Measurements from ENCODE around the gene P2RY1.
A peak's percentile ranks its signal among the peaks of the same experiment; 100 is the strongest.

Gene P2RY1

GRCh38 chr3:152823781-152824180 lies 11.2 kb upstream of the P2RY1 start:
- H3K9ac ChIP-seq (ENCODE audit: low read depth, low read length): no peak overlapping the region

GRCh38 chr3:152825566-152825965 lies 9.4 kb upstream of the P2RY1 start:
- Histone ChIP-seq H3K27me3 (ENCODE audit: control insufficient read depth, insufficient read depth, low read length) (no peaks in the 10 kb centered on the region), H3K36me3 (ENCODE audit: control insufficient read depth, insufficient read depth, low read length) (no peaks in the 10 kb centered on the region), H3K27ac (ENCODE audit: low read depth, low read length) (no peak overlapping the region), H3K4me1 (ENCODE audit: control insufficient read depth, insufficient read depth, low read length) (no peaks in the 10 kb centered on the region), H3K9me3 (ENCODE audit: control insufficient read depth, insufficient read depth, low read length) (no peaks in the 10 kb centered on the region), H3K4me3 (ENCODE audit: low read depth, low read length) (no peak overlapping the region), H3K9ac (ENCODE audit: low read depth, low read length) (no peak overlapping the region)

More at GRCh38 chr3:152823781-152824180, 11.2 kb upstream of the P2RY1 start:
- Histone ChIP-seq H3K9me3 (ENCODE audit: control insufficient read depth, insufficient read depth, low read length) (no peaks in the 10 kb centered on the region), H3K27ac (ENCODE audit: low read depth, low read length) (no peak overlapping the region), H3K36me3 (ENCODE audit: control insufficient read depth, insufficient read depth, low read length) (no peaks in the 10 kb centered on the region), H3K4me1 (ENCODE audit: control insufficient read depth, insufficient read depth, low read length) (no peaks in the 10 kb centered on the region), H3K4me3 (ENCODE audit: low read depth, low read length) (no peak overlapping the region), H3K27me3 (ENCODE audit: control insufficient read depth, insufficient read depth, low read length) (no peaks in the 10 kb centered on the region)

- Histone ChIP-seq H3K27ac (ENCODE audit: low read depth, low read length) (no peak overlapping the region), H3K4me1 (ENCODE audit: control insufficient read depth, insufficient read depth, low read length) (no peaks in the 10 kb centered on the region), H3K9me3 (ENCODE audit: control insufficient read depth, insufficient read depth, low read length) (no peaks in the 10 kb centered on the region), H3K4me3 (ENCODE audit: low read depth, low read length) (no peak overlapping the region), H3K9ac (ENCODE audit: low read depth, low read length) (no peak overlapping the region), H3K36me3 (ENCODE audit: control insufficient read depth, insufficient read depth, low read length) (no peaks in the 10 kb centered on the region), H3K27me3 (ENCODE audit: control insufficient read depth, insufficient read depth, low read length) (no peaks in the 10 kb centered on the region)
Observed at GRCh38 chr3:152826476-152826875, 8.5 kb upstream of the P2RY1 start.

- no peak overlapping the region for H3K4me3 ChIP-seq (ENCODE audit: low read depth, low read length)
- no peaks in the 10 kb centered on the region for H3K9me3 ChIP-seq (ENCODE audit: control insufficient read depth, insufficient read depth, low read length)
- H3K9ac ChIP-seq (ENCODE audit: low read depth, low read length): no peak overlapping the region
- no peaks in the 10 kb centered on the region for H3K27me3 ChIP-seq (ENCODE audit: control insufficient read depth, insufficient read depth, low read length)
- H3K36me3 ChIP-seq (ENCODE audit: control insufficient read depth, insufficient read depth, low read length): no peaks in the 10 kb centered on the region
- no peak overlapping the region for H3K27ac ChIP-seq (ENCODE audit: low read depth, low read length)
- H3K4me1 ChIP-seq (ENCODE audit: control insufficient read depth, insufficient read depth, low read length): no peaks in the 10 kb centered on the region
Observed at GRCh38 chr3:152827313-152827712, 7.6 kb upstream of the P2RY1 start.

- H3K9ac ChIP-seq (ENCODE audit: low read depth, low read length): no peak overlapping the region
- H3K9me3 ChIP-seq (ENCODE audit: control insufficient read depth, insufficient read depth, low read length): no peaks in the 10 kb centered on the region
- peaks cover under 1% of the 10 kb centered on the region; the same call in 1 of the 2 replicates for H3K27me3 ChIP-seq (ENCODE audit: control insufficient read depth, insufficient read depth, low read length)
- no peaks in the 10 kb centered on the region for H3K4me1 ChIP-seq (ENCODE audit: control insufficient read depth, insufficient read depth, low read length)
- no peaks in the 10 kb centered on the region for H3K36me3 ChIP-seq (ENCODE audit: control insufficient read depth, insufficient read depth, low read length)
- H3K27ac ChIP-seq (ENCODE audit: low read depth, low read length): no peak overlapping the region
- H3K4me3 ChIP-seq (ENCODE audit: low read depth, low read length): no peak overlapping the region
Observed at GRCh38 chr3:152828075-152828840, 6.7 kb upstream of the P2RY1 start.

GRCh38 chr3:152830245-152830644 lies 4.7 kb upstream of the P2RY1 start:
- Histone ChIP-seq H3K9ac (ENCODE audit: low read depth, low read length) (no peak overlapping the region), H3K4me3 (ENCODE audit: low read depth, low read length) (no peak overlapping the region), H3K27me3 (ENCODE audit: control insufficient read depth, insufficient read depth, low read length) (peaks cover 4% of the 10 kb centered on the region; the same call in 1 of the 2 replicates), H3K27ac (ENCODE audit: low read depth, low read length) (no peak overlapping the region), H3K36me3 (ENCODE audit: control insufficient read depth, insufficient read depth, low read length) (no peaks in the 10 kb centered on the region), H3K9me3 (ENCODE audit: control insufficient read depth, insufficient read depth, low read length) (no peaks in the 10 kb centered on the region), H3K4me1 (ENCODE audit: control insufficient read depth, insufficient read depth, low read length) (peaks cover 3% of the 10 kb centered on the region; the same call in 1 of the 2 replicates)

- Histone ChIP-seq H3K27ac (ENCODE audit: low read depth, low read length) (no peak overlapping the region), H3K9me3 (ENCODE audit: control insufficient read depth, insufficient read depth, low read length) (no peaks in the 10 kb centered on the region), H3K4me1 (ENCODE audit: control insufficient read depth, insufficient read depth, low read length) (peaks cover 16% of the 10 kb centered on the region), H3K36me3 (ENCODE audit: control insufficient read depth, insufficient read depth, low read length) (no peaks in the 10 kb centered on the region), H3K27me3 (ENCODE audit: control insufficient read depth, insufficient read depth, low read length) (peaks cover 19% of the 10 kb centered on the region), H3K4me3 (ENCODE audit: low read depth, low read length) (no peak overlapping the region), H3K9ac (ENCODE audit: low read depth, low read length) (no peak overlapping the region)
Observed at GRCh38 chr3:152832046-152832445, 2.9 kb upstream of the P2RY1 start.

GRCh38 chr3:152833089-152833488 lies 1.8 kb upstream of the P2RY1 start:
- Histone ChIP-seq H3K27me3 (ENCODE audit: control insufficient read depth, insufficient read depth, low read length) (peaks cover 22% of the 10 kb centered on the region), H3K9me3 (ENCODE audit: control insufficient read depth, insufficient read depth, low read length) (no peaks in the 10 kb centered on the region), H3K9ac (ENCODE audit: low read depth, low read length) (no peak overlapping the region), H3K4me1 (ENCODE audit: control insufficient read depth, insufficient read depth, low read length) (peaks cover 16% of the 10 kb centered on the region), H3K27ac (ENCODE audit: low read depth, low read length) (no peak overlapping the region), H3K4me3 (ENCODE audit: low read depth, low read length) (no peak overlapping the region), H3K36me3 (ENCODE audit: control insufficient read depth, insufficient read depth, low read length) (no peaks in the 10 kb centered on the region)

- Histone ChIP-seq H3K9me3 (ENCODE audit: control insufficient read depth, insufficient read depth, low read length) (no peaks in the 10 kb centered on the region), H3K4me3 (ENCODE audit: low read depth, low read length) (peak overlapping the region; percentile 87), H3K27ac (ENCODE audit: low read depth, low read length) (peak overlapping the region; percentile 84), H3K27me3 (ENCODE audit: control insufficient read depth, insufficient read depth, low read length) (peaks cover 22% of the 10 kb centered on the region), H3K36me3 (ENCODE audit: control insufficient read depth, insufficient read depth, low read length) (no peaks in the 10 kb centered on the region), H3K9ac (ENCODE audit: low read depth, low read length) (peak overlapping the region; percentile 77; the same call in 1 of the 2 replicates), H3K4me1 (ENCODE audit: control insufficient read depth, insufficient read depth, low read length) (peaks cover 16% of the 10 kb centered on the region)
Observed at GRCh38 chr3:152834191-152834775, 648 bp upstream of the P2RY1 start.

GRCh38 chr3:152835601-152836102 lies 721 bp downstream of the P2RY1 start:
- peak overlapping the region; percentile 87 for H3K4me3 ChIP-seq (ENCODE audit: low read depth, low read length)

GRCh38 chr3:152836269-152836668 lies 1.3 kb downstream of the P2RY1 start:
- Histone ChIP-seq H3K4me1 (ENCODE audit: control insufficient read depth, insufficient read depth, low read length) (peaks cover 16% of the 10 kb centered on the region), H3K9me3 (ENCODE audit: control insufficient read depth, insufficient read depth, low read length) (no peaks in the 10 kb centered on the region), H3K36me3 (ENCODE audit: control insufficient read depth, insufficient read depth, low read length) (no peaks in the 10 kb centered on the region), H3K4me3 (ENCODE audit: low read depth, low read length) (peak overlapping the region; percentile 87), H3K9ac (ENCODE audit: low read depth, low read length) (no peak overlapping the region), H3K27me3 (ENCODE audit: control insufficient read depth, insufficient read depth, low read length) (peaks cover 22% of the 10 kb centered on the region), H3K27ac (ENCODE audit: low read depth, low read length) (no peak overlapping the region)

More at GRCh38 chr3:152835601-152836102, 721 bp downstream of the P2RY1 start:
- H3K4me1 ChIP-seq (ENCODE audit: control insufficient read depth, insufficient read depth, low read length): peaks cover 16% of the 10 kb centered on the region
- peak overlapping the region; percentile 77 for H3K9ac ChIP-seq (ENCODE audit: low read depth, low read length)
- H3K36me3 ChIP-seq (ENCODE audit: control insufficient read depth, insufficient read depth, low read length): no peaks in the 10 kb centered on the region
- no peaks in the 10 kb centered on the region for H3K9me3 ChIP-seq (ENCODE audit: control insufficient read depth, insufficient read depth, low read length)
- H3K27me3 ChIP-seq (ENCODE audit: control insufficient read depth, insufficient read depth, low read length): peaks cover 22% of the 10 kb centered on the region
- H3K27ac ChIP-seq (ENCODE audit: low read depth, low read length): peak overlapping the region; percentile 84
